ENCODE results near the gene GMCL1. TPM values are rescaled to one million over a fixed set of nuclear protein-coding genes. Genes with fewer than 3 reads are reported as not detected.
A peak's percentile ranks its signal among the peaks of the same experiment; 100 is the strongest.

The GMCL1 gene
- total and polyA plus RNA-seq, 2 of the 13 experiments (the other 11 are each of a cell fraction or from before 2014, with no cell fraction given): 18.7 to 24.0 TPM

GRCh38 chr2:69829256-69830044, at the start of gene GMCL1 (continued):
- TF ChIP-seq ZNF615 (CRISPR knock-in tag; IDR thresholded peaks at IDR 0.05; ENCODE audit: borderline replicate concordance): no peak; the same call in 1 of the 2 replicates
- peak; percentile 95 for TF ChIP-seq E2F1 (CRISPR knock-in tag; IDR thresholded peaks at IDR 0.05)
- peak; percentile 90 for TF ChIP-seq NRL (CRISPR knock-in tag; IDR thresholded peaks at IDR 0.05; ENCODE audit: borderline replicate concordance)
- TF ChIP-seq ZNF775 (CRISPR knock-in tag; IDR thresholded peaks at IDR 0.05; ENCODE audit: borderline replicate concordance): 0 out of 2 replicates have a peak, but pooled peaks have one; percentile 35
- peak; percentile 100 for TF ChIP-seq ARID4A (CRISPR knock-in tag; IDR thresholded peaks at IDR 0.05; ENCODE audit: borderline replicate concordance)
- peak; percentile 51 for TF ChIP-seq ZNF670 (CRISPR knock-in tag; IDR thresholded peaks at IDR 0.05; ENCODE audit: borderline replicate concordance)
- TF ChIP-seq TCF12 (IDR thresholded peaks at IDR 0.05): no peak
- 0 out of 2 replicates have a peak, but pooled peaks have one; percentile 18 for TF ChIP-seq TCF12 (CRISPR knock-in tag; IDR thresholded peaks at IDR 0.05)
- TF ChIP-seq ZNF280D (CRISPR knock-in tag; IDR thresholded peaks at IDR 0.05): peak; percentile 78; the same call in 1 of the 2 replicates
- TF ChIP-seq TARDBP (CRISPR knock-in tag; IDR thresholded peaks at IDR 0.05): peak; percentile 93
- TF ChIP-seq ONECUT2 (CRISPR knock-in tag; IDR thresholded peaks at IDR 0.05): 0 out of 2 replicates have a peak, but pooled peaks have one; percentile 23
- TF ChIP-seq IRX3 (CRISPR knock-in tag; IDR thresholded peaks at IDR 0.05; ENCODE audit: borderline replicate concordance, low read depth): peak; percentile 94; the same call in 1 of the 2 replicates
- TF ChIP-seq FOXM1 (CRISPR knock-in tag; IDR thresholded peaks at IDR 0.05): 0 out of 2 replicates have a peak, but pooled peaks have one; percentile 60
- TF ChIP-seq ZNF274 (CRISPR knock-in tag; IDR thresholded peaks at IDR 0.05): peak; percentile 96
